Upper lobe of left lung (tissue), 6 donors: ENCODE data around the gene MALRD1. TPM values are rescaled to one million over a fixed set of nuclear protein-coding genes. Genes with fewer than 3 reads are reported as not detected.

Experiments
- ATAC-seq, 2 donors: fragments of 200-7000 bp; cut with Tn5 transposase; one replicate each; pipeline ENCODE4 v1.9.1; 2022; ENCODE audit warnings: mild to moderate bottlenecking in 2 of 2, moderate library complexity in 2 of 2; ENCODE audit not compliant: low FRiP score in 2 of 2
- DNase-seq, 2 donors: peaks; one replicate each; pipeline ENCODE4 v3.0.0-alpha.2; 2019 to 2020
- H3K27ac ChIP-seq, 4 donors: fragments of 200-600 bp; sonication (generic); one replicate each; pipeline ENCODE4 v1.5.1; 2016 to 2019
- H3K27me3 ChIP-seq, 4 donors: fragments of 200-600 bp; sonication (generic); one replicate each; pipeline ENCODE4 v1.5.1; 2017 to 2019
- H3K36me3 ChIP-seq, 4 donors: fragments of 200-600 bp; sonication (generic); one replicate each; pipeline ENCODE4 v1.5.1; 2016 to 2019
- H3K4me1 ChIP-seq, 4 donors: fragments of 200-600 bp; sonication (generic); one replicate each; pipeline ENCODE4 v1.5.1; 2018 to 2019
- H3K4me3 ChIP-seq, 4 donors: fragments of 200-600 bp; sonication (generic); one replicate each; pipeline ENCODE4 v1.5.1; 2017 to 2019; ENCODE audit warnings: mild to moderate bottlenecking in 2 of 4, moderate library complexity in 1 of 4
- H3K9me3 ChIP-seq, 4 donors: fragments of 200-600 bp; sonication (generic); one replicate each; pipeline ENCODE4 v1.5.1; 2018 to 2019
- EP300 ChIP-seq, 4 donors: sonication (generic); formaldehyde crosslinking; IDR thresholded peaks; one replicate each; pipeline ENCODE4 v1.5.1; 2017; ENCODE audit warnings: antibody characterized with exemption in 4 of 4, control low read depth in 2 of 4
- POLR2A ChIP-seq, 4 donors: fragments of 450-650 bp; IDR thresholded peaks; one replicate each; pipeline ENCODE4 v1.5.1; 2016 to 2017; ENCODE audit warnings: antibody characterized with exemption in 4 of 4, mild to moderate bottlenecking in 2 of 4
- POLR2AphosphoS5 ChIP-seq, 2 donors: sonication (generic); formaldehyde crosslinking; IDR thresholded peaks; one replicate each; pipeline ENCODE4 v1.5.1; 2017; ENCODE audit warnings: antibody characterized with exemption in 2 of 2
- WGBS, 2 donors: methylation state at CpG; one replicate each; pipeline ENCODE4 v1.1.5; 2017 to 2018; 5-methylcytosine and 5-hydroxymethylcytosine counted together
- total RNA-seq, 6 donors: library from RNA; depleted of rRNA in 4 of 6; stranded (reverse); fragments of >200 nt in 4 of 6; gene quantifications; one replicate each; pipeline versions ENCODE4 v1.1.0 to v1.2.1, GENCODE V29; 2016 to 2021
- TF ChIP-seq, protein P1 (sequence below), 6 experiments: fragments of 450-650 bp in 4 of 6; fragments of 200-600 bp in 2 of 6; sonication (generic) in 2 of 6; IDR thresholded peaks; one replicate each; pipeline ENCODE4 v1.5.1; 2016 to 2019; ENCODE audit warnings: antibody characterized with exemption in 6 of 6
- donor health status: DM: no; HTN: no; CAD: no; lungs with moderate emphysema.
- donor health status: DM: no; HTN: yes; CAD: no; lungs with severe emphysema.

The MALRD1 gene
- total RNA-seq, 6 donors from 2014 or later: 2.7 to 21.0 (median 7.5) TPM

DNA sequence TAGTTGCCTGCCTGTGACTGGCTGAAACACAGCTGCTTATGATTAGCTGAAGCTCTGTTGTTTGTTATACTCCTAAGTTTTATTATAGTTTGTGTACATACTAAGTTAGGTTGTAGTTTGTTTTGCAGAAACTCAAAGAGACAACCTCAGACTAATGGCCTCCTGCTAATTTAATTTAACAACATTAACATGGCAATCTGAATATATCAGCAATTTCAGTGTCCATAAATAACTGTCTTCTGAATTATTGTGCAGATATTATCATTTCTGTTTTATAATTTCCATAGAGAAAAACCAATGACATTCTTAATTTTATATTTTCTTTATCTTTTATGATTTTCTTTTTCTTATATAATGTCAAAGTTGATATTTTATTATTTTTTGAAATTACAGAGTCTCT is 469.5 kb downstream of the MALRD1 start:
- peaks cover 0 to 4% (median 2%) of the 10 kb centered on the region in 4 donors for H3K9me3 ChIP-seq
- no peak overlapping the region for H3K4me3 ChIP-seq
- TF ChIP-seq POLR2AphosphoS5 (IDR thresholded peaks at IDR 0.05) (no peak), POLR2A (IDR thresholded peaks at IDR 0.05) (no peak), EP300 (IDR thresholded peaks at IDR 0.05) (no peak)
- TF ChIP-seq, protein P1, sequence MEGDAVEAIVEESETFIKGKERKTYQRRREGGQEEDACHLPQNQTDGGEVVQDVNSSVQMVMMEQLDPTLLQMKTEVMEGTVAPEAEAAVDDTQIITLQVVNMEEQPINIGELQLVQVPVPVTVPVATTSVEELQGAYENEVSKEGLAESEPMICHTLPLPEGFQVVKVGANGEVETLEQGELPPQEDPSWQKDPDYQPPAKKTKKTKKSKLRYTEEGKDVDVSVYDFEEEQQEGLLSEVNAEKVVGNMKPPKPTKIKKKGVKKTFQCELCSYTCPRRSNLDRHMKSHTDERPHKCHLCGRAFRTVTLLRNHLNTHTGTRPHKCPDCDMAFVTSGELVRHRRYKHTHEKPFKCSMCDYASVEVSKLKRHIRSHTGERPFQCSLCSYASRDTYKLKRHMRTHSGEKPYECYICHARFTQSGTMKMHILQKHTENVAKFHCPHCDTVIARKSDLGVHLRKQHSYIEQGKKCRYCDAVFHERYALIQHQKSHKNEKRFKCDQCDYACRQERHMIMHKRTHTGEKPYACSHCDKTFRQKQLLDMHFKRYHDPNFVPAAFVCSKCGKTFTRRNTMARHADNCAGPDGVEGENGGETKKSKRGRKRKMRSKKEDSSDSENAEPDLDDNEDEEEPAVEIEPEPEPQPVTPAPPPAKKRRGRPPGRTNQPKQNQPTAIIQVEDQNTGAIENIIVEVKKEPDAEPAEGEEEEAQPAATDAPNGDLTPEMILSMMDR (IDR thresholded peaks at IDR 0.05): no peak
- no peaks in the 10 kb centered on the region for H3K4me1 ChIP-seq
- no peaks in the 10 kb centered on the region for H3K27me3 ChIP-seq
- no peaks in the 10 kb centered on the region for H3K36me3 ChIP-seq
- DNase-seq (no peak), ATAC-seq (no peak)
- no peak overlapping the region for H3K27ac ChIP-seq

DNA sequence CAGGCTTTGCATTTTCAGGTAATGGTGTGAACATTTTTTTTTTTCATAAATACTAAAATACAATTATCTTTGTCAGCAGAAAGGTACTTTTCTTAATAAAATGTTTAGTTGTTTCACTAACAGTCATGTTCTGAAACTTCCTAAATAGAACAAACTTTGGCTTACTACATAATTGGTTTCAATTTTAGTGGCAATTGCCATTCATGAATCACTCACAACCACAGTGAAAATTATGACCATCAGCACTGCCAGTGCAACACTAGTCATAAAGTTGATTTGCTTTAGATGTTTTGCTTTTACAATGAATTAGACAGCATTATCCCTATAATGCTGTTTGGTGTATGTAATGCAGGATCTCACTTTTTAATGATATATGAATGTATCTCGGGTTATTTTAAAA is 470.0 kb downstream of the MALRD1 start:
- no peak overlapping the region for H3K4me3 ChIP-seq
- no peaks in the 10 kb centered on the region for H3K27me3 ChIP-seq
- TF ChIP-seq EP300 (IDR thresholded peaks at IDR 0.05) (no peak), POLR2A (IDR thresholded peaks at IDR 0.05) (no peak), POLR2AphosphoS5 (IDR thresholded peaks at IDR 0.05) (no peak)
- TF ChIP-seq, protein P1 (IDR thresholded peaks at IDR 0.05): no peak
- peaks cover 0 to 4% (median 2%) of the 10 kb centered on the region in 4 donors for H3K9me3 ChIP-seq
- no peak for ATAC-seq
- H3K4me1 ChIP-seq: no peaks in the 10 kb centered on the region
- no peaks in the 10 kb centered on the region for H3K36me3 ChIP-seq
- no peak overlapping the region for H3K27ac ChIP-seq
- 88 to 93% methylated on average over 1 of the region's 1 CpG for WGBS, 2 donors
- DNase-seq: no peak

DNA sequence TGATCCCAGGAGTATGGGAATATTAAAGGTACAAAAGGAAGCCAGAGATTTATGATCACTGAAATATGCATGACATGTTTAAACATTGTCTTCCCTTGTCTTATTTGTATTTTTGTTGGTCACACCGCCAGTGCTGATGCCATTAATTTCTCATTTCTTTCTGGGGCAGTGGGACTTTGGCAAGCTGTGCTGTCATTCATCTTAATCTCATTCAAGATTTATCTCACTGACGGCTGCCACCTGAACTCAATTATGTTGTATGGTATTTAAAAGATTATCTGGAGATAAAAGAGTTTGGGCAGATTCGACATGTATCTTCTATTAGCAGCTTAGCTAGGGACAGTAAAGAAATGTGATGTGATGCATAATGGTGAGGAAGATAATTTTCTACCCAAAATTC is 482.7 kb downstream of the MALRD1 start:
- no peaks in the 10 kb centered on the region for H3K4me1 ChIP-seq
- ATAC-seq (no peak), DNase-seq (no peak)
- H3K36me3 ChIP-seq: no peaks in the 10 kb centered on the region
- H3K4me3 ChIP-seq: no peak overlapping the region
- WGBS, 2 donors: 40 to 48% methylated on average over 3 of the region's 3 CpGs
- H3K9me3 ChIP-seq: no peaks in the 10 kb centered on the region
- H3K27me3 ChIP-seq: no peaks in the 10 kb centered on the region
- no peak overlapping the region for H3K27ac ChIP-seq
- TF ChIP-seq EP300 (IDR thresholded peaks at IDR 0.05) (no peak), POLR2AphosphoS5 (IDR thresholded peaks at IDR 0.05) (no peak), POLR2A (IDR thresholded peaks at IDR 0.05) (no peak)
- TF ChIP-seq, protein P1 (IDR thresholded peaks at IDR 0.05): no peak

DNA sequence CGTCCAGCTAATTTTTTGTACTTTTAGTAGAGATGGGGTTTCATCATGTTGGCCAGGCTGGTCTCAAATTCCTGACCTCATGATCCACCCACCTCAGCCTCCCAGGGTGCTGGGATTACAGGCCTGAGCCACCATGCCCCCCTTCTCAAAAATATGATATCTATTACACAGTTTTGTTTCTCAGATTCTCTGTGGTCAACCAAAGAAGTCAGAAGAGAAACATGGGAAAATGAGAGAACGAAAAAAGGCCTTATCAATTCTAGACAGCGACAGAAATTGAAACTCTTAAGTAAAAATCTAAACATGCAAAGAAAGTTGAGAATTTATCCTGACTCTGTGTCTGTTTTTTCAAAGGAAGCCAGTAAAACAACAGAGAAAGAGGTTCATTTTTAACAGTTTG is 483.8 kb downstream of the MALRD1 start:
- Histone ChIP-seq H3K27ac (no peak overlapping the region), H3K36me3 (no peaks in the 10 kb centered on the region), H3K4me1 (no peaks in the 10 kb centered on the region), H3K9me3 (no peaks in the 10 kb centered on the region), H3K4me3 (no peak overlapping the region), H3K27me3 (no peaks in the 10 kb centered on the region)
- DNase-seq (no peak), ATAC-seq (no peak)
- 78 to 81% methylated on average over 3 of the region's 3 CpGs for WGBS, 2 donors
- TF ChIP-seq EP300 (IDR thresholded peaks at IDR 0.05) (no peak), POLR2AphosphoS5 (IDR thresholded peaks at IDR 0.05) (no peak)

DNA sequence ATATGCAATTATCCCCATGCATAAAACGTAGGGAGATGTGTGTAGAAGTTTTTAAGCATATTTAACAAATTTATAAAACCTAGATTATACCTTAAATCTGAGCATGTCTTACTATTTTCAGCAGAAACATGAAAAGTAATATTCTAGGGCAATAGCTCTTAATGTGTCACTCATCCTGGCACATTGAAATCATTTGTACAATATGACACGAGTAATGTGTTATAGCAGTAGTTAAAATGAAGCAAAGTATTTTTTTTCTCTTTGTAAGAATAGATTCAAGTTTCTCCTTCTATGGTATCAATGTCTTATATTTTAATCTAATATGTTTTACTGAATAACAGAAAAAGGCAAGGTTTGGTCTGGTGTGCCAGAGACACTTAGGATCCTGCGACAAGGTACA is 492.7 kb downstream of the MALRD1 start:
- WGBS, 2 donors: 47 to 49% methylated on average over 3 of the region's 3 CpGs
- H3K4me1 ChIP-seq: no peaks in the 10 kb centered on the region
- no peaks in the 10 kb centered on the region for H3K36me3 ChIP-seq

More for the DNA sequence above, 492.7 kb downstream of the MALRD1 start:
- H3K9me3 ChIP-seq: no peaks in the 10 kb centered on the region
- TF ChIP-seq, protein P1 (IDR thresholded peaks at IDR 0.05): no peak
- no peak for TF ChIP-seq EP300 (IDR thresholded peaks at IDR 0.05)
- no peak for TF ChIP-seq POLR2AphosphoS5 (IDR thresholded peaks at IDR 0.05)
- no peak for TF ChIP-seq POLR2A (IDR thresholded peaks at IDR 0.05)
- ATAC-seq (no peak), DNase-seq (no peak)
- no peak overlapping the region for H3K4me3 ChIP-seq
- H3K27me3 ChIP-seq: no peaks in the 10 kb centered on the region
- no peak overlapping the region for H3K27ac ChIP-seq
